GM10266 (cell line): Measurements from ENCODE around the gene USP20.

Experiments used
- DNase-seq: peaks from one replicate; pipeline ENCODE4 v3.0.0; 2012; ENCODE audit errors: extremely low spot score
- TF ChIP-seq, protein P1 (sequence below): IDR thresholded peaks from 2 replicates; pipeline ENCODE4 v1.5.1; 2012; ENCODE audit warnings: mild to moderate bottlenecking, low read depth; ENCODE audit not compliant: control insufficient read depth, insufficient read depth; ENCODE audit errors: missing control alignments

The USP20 gene

DNA sequence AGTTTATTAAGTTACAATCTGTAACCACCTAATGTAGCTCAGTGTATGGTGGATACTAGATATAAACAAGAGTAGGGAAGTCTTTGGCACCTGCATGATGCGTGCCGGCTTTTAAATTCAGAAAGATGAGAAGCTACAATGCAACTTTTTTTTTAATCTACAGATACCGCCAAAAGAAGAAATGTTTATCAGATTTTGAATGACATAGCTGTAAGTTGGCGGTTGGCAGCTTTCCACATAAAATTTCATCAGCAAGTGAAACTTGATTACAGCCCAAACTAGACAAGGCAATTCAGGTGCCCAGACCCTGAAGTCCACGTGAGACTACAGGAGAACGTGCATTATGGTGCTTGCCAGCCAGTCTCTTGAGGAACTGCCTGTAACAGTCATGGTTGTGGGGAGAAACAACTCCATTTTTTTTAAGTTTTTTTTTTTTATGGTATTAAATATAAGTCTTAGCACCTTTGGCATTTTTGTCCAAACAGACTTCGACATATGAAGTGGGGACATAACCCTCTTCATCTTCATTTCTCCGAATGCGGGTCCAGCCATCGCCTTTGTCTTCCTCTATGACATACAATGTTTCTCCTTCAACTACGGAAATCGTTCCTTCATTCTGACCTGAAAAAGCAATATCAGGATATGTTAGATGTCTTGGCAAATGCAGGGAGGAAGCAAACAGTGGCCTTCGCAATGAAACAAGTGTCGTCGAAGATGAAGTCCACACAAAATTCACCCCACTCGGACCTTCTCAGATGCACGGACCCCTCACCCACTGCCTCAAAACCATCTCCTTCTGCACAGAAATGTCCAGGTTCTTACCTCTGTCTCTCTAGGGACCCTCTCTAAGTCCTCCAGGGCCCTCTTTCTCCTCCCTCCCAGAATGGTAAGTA lies 60.4 kb downstream of the USP20 start:
- DNase-seq: no peak

DNA sequence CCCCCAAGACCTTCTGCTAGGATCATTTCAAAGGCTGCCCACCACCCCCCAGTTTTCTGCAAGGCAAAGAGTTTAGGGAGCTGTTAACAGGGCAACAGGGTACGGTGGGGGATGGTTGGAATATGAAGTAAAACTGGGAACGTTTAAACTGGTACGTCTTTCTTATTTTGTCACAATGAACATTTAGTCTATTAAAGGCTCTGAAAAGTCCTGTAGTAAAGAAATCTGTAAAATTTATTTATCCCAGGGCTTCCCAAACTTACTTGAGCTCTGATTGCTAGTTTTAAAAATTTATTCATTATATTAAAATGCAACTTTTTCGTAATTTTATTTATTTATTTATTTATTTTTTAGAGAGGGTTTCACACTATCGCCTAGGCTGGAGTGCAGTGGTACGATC lies 62.0 kb downstream of the USP20 start:
- DNase-seq: no peak
- TF ChIP-seq, protein P1, sequence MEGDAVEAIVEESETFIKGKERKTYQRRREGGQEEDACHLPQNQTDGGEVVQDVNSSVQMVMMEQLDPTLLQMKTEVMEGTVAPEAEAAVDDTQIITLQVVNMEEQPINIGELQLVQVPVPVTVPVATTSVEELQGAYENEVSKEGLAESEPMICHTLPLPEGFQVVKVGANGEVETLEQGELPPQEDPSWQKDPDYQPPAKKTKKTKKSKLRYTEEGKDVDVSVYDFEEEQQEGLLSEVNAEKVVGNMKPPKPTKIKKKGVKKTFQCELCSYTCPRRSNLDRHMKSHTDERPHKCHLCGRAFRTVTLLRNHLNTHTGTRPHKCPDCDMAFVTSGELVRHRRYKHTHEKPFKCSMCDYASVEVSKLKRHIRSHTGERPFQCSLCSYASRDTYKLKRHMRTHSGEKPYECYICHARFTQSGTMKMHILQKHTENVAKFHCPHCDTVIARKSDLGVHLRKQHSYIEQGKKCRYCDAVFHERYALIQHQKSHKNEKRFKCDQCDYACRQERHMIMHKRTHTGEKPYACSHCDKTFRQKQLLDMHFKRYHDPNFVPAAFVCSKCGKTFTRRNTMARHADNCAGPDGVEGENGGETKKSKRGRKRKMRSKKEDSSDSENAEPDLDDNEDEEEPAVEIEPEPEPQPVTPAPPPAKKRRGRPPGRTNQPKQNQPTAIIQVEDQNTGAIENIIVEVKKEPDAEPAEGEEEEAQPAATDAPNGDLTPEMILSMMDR: no peak

More for the DNA sequence above, 60.4 kb downstream of the USP20 start:
- TF ChIP-seq, protein P1: no peak

DNA sequence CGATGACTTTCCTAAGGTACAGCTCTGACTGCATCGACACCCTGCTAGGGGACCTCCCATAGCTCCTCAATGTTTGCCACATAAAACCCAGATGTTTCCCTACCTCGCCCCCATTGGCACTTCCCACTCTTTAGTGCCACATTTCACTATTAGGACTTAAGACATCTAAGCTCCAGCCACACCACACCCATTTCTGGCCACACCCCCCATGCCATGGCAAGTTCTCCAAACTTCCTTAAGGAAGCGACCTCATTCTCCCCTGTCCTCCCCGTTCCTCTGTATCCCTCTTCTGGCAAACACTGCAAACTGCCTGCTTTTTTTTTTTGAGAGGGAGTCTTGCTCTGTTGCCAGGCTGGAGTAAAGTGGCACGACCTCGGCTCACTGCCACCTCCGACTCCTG lies 62.9 kb downstream of the USP20 start:
- no peak for DNase-seq
- TF ChIP-seq, protein P1: no peak

GRCh38 chr9:129899620-129900019 lies 64.4 kb downstream of the USP20 start:
- TF ChIP-seq, protein P1: no peak
- DNase-seq: no peak

DNA sequence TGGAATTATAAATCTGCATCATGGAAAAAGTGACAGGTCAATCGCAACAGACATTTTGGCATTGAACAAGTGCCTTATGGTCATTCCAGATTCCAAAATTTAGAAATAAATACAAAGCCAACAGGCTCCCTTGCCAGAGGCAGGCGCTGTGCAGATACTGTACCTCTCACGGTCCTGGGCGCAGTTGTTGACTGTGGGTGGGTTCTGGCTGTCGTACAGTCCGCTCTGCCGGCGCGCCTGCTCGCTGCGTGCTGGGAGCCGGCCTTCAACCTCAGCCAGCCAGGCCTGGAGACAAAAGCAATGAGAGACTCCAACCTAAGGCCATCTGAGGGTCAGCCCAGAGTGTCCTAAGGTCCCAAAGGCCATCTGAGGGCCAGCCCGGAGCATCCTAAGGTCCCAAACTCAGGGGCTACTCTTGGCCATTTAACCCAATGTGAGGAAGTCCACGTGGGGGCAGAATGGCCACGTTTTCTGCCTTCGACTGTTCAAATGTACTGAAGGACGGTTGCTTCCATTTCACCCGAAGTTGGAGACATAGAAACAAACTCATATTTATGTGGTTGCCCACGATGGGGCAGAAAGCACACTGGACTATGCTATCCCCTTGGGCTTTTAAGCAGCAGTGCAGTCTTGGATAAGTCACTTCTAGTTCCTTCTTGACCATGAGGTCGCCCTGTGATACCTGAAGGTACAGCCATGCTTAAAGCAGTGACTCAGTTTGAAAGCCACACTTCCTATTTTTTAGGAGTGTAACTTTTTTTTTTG lies 65.2 kb downstream of the USP20 start:
- DNase-seq: peak; percentile 65
- TF ChIP-seq, protein P1: no peak

DNA sequence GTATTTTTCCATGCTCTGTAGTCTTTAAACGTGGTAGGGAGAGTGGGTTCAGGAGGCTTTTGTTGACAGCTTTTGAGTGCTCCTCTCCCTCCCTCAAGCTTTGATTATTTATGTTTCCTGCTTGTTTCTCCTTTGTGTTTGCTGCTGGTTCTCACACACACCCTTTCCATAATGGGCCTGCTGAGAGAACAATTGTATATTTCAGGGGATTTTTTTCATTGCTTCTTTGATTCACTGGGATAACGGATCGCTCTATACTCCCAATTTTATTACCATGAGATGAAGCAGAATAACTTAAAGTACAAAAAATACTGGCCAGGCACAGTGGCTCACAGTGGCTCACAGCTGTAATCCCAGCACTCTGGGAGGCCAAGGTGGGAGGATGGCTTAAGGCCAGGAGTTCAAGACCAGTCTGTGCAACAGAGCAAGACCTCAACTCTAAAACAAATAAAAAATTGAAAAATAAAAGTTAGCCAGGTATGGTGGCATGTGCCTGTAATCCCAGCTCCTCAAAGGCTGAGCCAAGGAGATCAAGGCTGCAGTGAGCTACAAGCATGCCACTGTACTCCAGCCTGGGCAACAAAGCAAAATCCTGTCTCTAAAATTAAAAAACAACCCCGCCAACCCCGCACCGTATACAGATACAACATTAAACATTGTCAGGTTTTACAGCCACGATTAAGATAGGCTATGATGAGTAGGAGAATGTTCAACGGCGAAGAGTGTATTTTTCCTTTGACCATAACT lies 66.9 kb downstream of the USP20 start:
- DNase-seq: no peak
- TF ChIP-seq, protein P1: no peak
